ENCODE results near the gene DENND6B. TPM values are rescaled to one million over a fixed set of nuclear protein-coding genes. Genes with fewer than 3 reads are reported as not detected.

DENND6B gene
- total RNA-seq, 1 donor from 2014 or later, result 1.2 TPM

GRCh38 chr22:50260801-50261614 is 65.8 kb downstream of the DENND6B start:
- H3K4me3 ChIP-seq, result peak overlapping the region; percentile 71
- TF ChIP-seq CTCF (IDR thresholded peaks at IDR 0.05; ENCODE audit: borderline replicate concordance), result no peak
- H3K27me3 ChIP-seq (ENCODE audit: low read depth), result peaks cover 11% of the 10 kb centered on the region
- no peaks in the 10 kb centered on the region for H3K36me3 ChIP-seq
- H3K27ac ChIP-seq (replicated peaks), result peak overlapping the region; percentile 76
- H3K9me3 ChIP-seq (replicated peaks), result no peaks in the 10 kb centered on the region
- DNase-seq, result no peak
- H3K4me1 ChIP-seq, result peaks cover 45% of the 10 kb centered on the region
- intact Hi-C loops (cut with micrococcal nuclease), result no loop called here

GRCh38 chr22:50260434-50260800 is 66.4 kb downstream of the DENND6B start:
- H3K27me3 ChIP-seq (ENCODE audit: low read depth), result peaks cover 11% of the 10 kb centered on the region
- H3K9me3 ChIP-seq (replicated peaks), result no peaks in the 10 kb centered on the region
- peak overlapping the region; percentile 76 for H3K27ac ChIP-seq (replicated peaks)
- no peaks in the 10 kb centered on the region for H3K36me3 ChIP-seq
- peaks cover 45% of the 10 kb centered on the region for H3K4me1 ChIP-seq
- H3K4me3 ChIP-seq, result peak overlapping the region; percentile 71
- intact Hi-C loops (cut with micrococcal nuclease), result no loop called here
- TF ChIP-seq CTCF (IDR thresholded peaks at IDR 0.05; ENCODE audit: borderline replicate concordance), result no peak
- DNase-seq, result no peak

GRCh38 chr22:50259302-50259701 is 67.5 kb downstream of the DENND6B start:
- DNase-seq, result no peak
- Histone ChIP-seq H3K27ac (replicated peaks) (peak overlapping the region; percentile 56), H3K4me3 (no peak overlapping the region), H3K4me1 (peaks cover 45% of the 10 kb centered on the region), H3K9me3 (replicated peaks) (no peaks in the 10 kb centered on the region), H3K27me3 (ENCODE audit: low read depth) (peaks cover 11% of the 10 kb centered on the region), H3K36me3 (no peaks in the 10 kb centered on the region)
- intact Hi-C loops (cut with micrococcal nuclease), result no loop called here
- no peak for TF ChIP-seq CTCF (IDR thresholded peaks at IDR 0.05; ENCODE audit: borderline replicate concordance)

Other genes with a start within 250 kb of the DENND6B start
- 0.66 TPM for gene MLC1, start 241.6 kb downstream of the DENND6B start, total RNA-seq
- 0.49 TPM for gene MOV10L1, start 237.0 kb downstream of the DENND6B start, total RNA-seq
- gene PANX2, start 156.3 kb downstream of the DENND6B start, total RNA-seq, result 0.58 TPM
- gene TRABD, start 141.1 kb downstream of the DENND6B start, total RNA-seq, result 21.0 TPM
- 15.0 TPM for gene SELENOO, start 126.0 kb downstream of the DENND6B start, total RNA-seq
- gene TUBGCP6, start 82.0 kb downstream of the DENND6B start, total RNA-seq, result 18.3 TPM
- gene HDAC10, start 75.7 kb downstream of the DENND6B start, total RNA-seq, result 13.6 TPM
- gene MAPK12, start 65.3 kb downstream of the DENND6B start, total RNA-seq, result 17.2 TPM
- 7.8 TPM for gene MAPK11, start 56.6 kb downstream of the DENND6B start, total RNA-seq
- gene PLXNB2, start 19.4 kb downstream of the DENND6B start, total RNA-seq, result 50.2 TPM
- gene PPP6R2, start 16.3 kb upstream of the DENND6B start, total RNA-seq, result 38.6 TPM
- 55.8 TPM for gene SBF1, start 148.0 kb upstream of the DENND6B start, total RNA-seq
- gene ADM2, start 154.5 kb upstream of the DENND6B start, total RNA-seq, result not detected
- gene MIOX, start 159.8 kb upstream of the DENND6B start, total RNA-seq, result not detected
- gene LMF2, start 180.7 kb upstream of the DENND6B start, total RNA-seq, result 23.4 TPM
- 27.7 TPM for gene NCAPH2, start 181.2 kb upstream of the DENND6B start, total RNA-seq
- not detected for gene SCO2, start 198.6 kb upstream of the DENND6B start, total RNA-seq
- 11.6 TPM for gene TYMP, start 203.0 kb upstream of the DENND6B start, total RNA-seq
- not detected for gene KLHDC7B, start 218.9 kb upstream of the DENND6B start, total RNA-seq
- not detected for gene SYCE3, start 235.9 kb upstream of the DENND6B start, total RNA-seq

Data from left ventricle myocardium inferior (tissue), 1 donor.